Measurements from ENCODE around the gene KIAA1328.
A peak's percentile ranks its signal among the peaks of the same experiment; 100 is the strongest.
"Not testable (repeated sequence)": the region's sequence is repeated elsewhere in the genome, so short reads cannot be mapped to it uniquely, and the experiment has no call there.

Gene KIAA1328

GRCh38 chr18:36828630-36829361, at the start of gene KIAA1328, which contains the start of gene TPGS2:
TSS of gene KIAA1328 (plus strand) at chr18:36829127. CDS start at chr18:36829139, 12 bp downstream.
TSS of gene TPGS2 (minus strand) at chr18:36829002. CDS start at chr18:36828767, 235 bp downstream.
- peak; percentile 73 to 75 for DNase-seq (ENCODE audit: low read depth in 2 of 2)

- DNase-seq (ENCODE audit: low read depth in 2 of 2): no peak
Observed at GRCh38 chr18:36780748-36781147, 48.2 kb upstream of the KIAA1328 start.

GRCh38 chr18:36782710-36783109, 46.2 kb upstream of the KIAA1328 start:
- no peak for DNase-seq (ENCODE audit: low read depth in 2 of 2)

- DNase-seq (ENCODE audit: low read depth in 2 of 2): no peak
Observed at GRCh38 chr18:36783792-36784191, 45.1 kb upstream of the KIAA1328 start.

GRCh38 chr18:36786686-36787085, 42.2 kb upstream of the KIAA1328 start:
- DNase-seq (ENCODE audit: low read depth in 2 of 2): no peak

GRCh38 chr18:36792634-36793283, 36.2 kb upstream of the KIAA1328 start:
- no peak for DNase-seq (ENCODE audit: low read depth in 2 of 2)

- DNase-seq (ENCODE audit: low read depth in 2 of 2): no peak
Observed at GRCh38 chr18:36798738-36799473, 30.0 kb upstream of the KIAA1328 start.

- no peak for DNase-seq (ENCODE audit: low read depth in 2 of 2)
Observed at GRCh38 chr18:36805105-36805504, 23.8 kb upstream of the KIAA1328 start.

GRCh38 chr18:36808681-36809080, 20.2 kb upstream of the KIAA1328 start:
- no peak for DNase-seq (ENCODE audit: low read depth in 2 of 2)

- DNase-seq (ENCODE audit: low read depth in 2 of 2): no peak
Observed at GRCh38 chr18:36809590-36810381, 19.1 kb upstream of the KIAA1328 start.

GRCh38 chr18:36811430-36811829, 17.5 kb upstream of the KIAA1328 start:
- no peak for DNase-seq (ENCODE audit: low read depth in 2 of 2)

GRCh38 chr18:36811955-36812354, 17.0 kb upstream of the KIAA1328 start:
- no peak for DNase-seq (ENCODE audit: low read depth in 2 of 2)

GRCh38 chr18:36812678-36813077, 16.2 kb upstream of the KIAA1328 start:
- DNase-seq (ENCODE audit: low read depth in 2 of 2): no peak

- DNase-seq (ENCODE audit: low read depth in 2 of 2): no peak
Observed at GRCh38 chr18:36813101-36813775, 15.7 kb upstream of the KIAA1328 start.

GRCh38 chr18:36813824-36814223, 15.1 kb upstream of the KIAA1328 start:
- no peak for DNase-seq (ENCODE audit: low read depth in 2 of 2)

GRCh38 chr18:36814994-36815393, 13.9 kb upstream of the KIAA1328 start:
- no peak for DNase-seq (ENCODE audit: low read depth in 2 of 2)

GRCh38 chr18:36816096-36816495, 12.8 kb upstream of the KIAA1328 start:
- DNase-seq (ENCODE audit: low read depth in 2 of 2): not testable (repeated sequence)

GRCh38 chr18:36817039-36817438, 11.9 kb upstream of the KIAA1328 start:
- DNase-seq (ENCODE audit: low read depth in 2 of 2): no peak

GRCh38 chr18:36818652-36819051, 10.3 kb upstream of the KIAA1328 start:
- DNase-seq (ENCODE audit: low read depth in 2 of 2): no peak

- DNase-seq (ENCODE audit: low read depth in 2 of 2): no peak
Observed at GRCh38 chr18:36819621-36820020, 9.3 kb upstream of the KIAA1328 start.

GRCh38 chr18:36821681-36822080, 7.2 kb upstream of the KIAA1328 start:
- DNase-seq (ENCODE audit: low read depth in 2 of 2): no peak

Data from stimulated activated CD8-positive, alpha-beta memory T cell treated with anti-CD3 and anti-CD28 coated beads, Interleukin-15, amount 100 ng/mL, for 4 hours (primary cell).